SH-SY5Y (cell line): ENCODE measurements around the gene MAPK9.

ENCODE experiments used
- GATA2 ChIP-seq: IDR thresholded peaks from 2 replicates; pipeline ENCODE4 v1.6.1; 2011; ENCODE audit warnings: mild to moderate bottlenecking, low read depth, low read length
- GATA3 ChIP-seq: IDR thresholded peaks from 2 replicates; pipeline ENCODE4 v1.6.1; 2011; ENCODE audit warnings: low read depth, mild to moderate bottlenecking, low read length, moderate library complexity

GRCh38 chr5:180339583-180340183, 47.8 kb upstream of the MAPK9 start:
- TF ChIP-seq GATA2 (no peak), GATA3 (no peak)
